Measurements from ENCODE around the gene PSMA5.

DNA sequence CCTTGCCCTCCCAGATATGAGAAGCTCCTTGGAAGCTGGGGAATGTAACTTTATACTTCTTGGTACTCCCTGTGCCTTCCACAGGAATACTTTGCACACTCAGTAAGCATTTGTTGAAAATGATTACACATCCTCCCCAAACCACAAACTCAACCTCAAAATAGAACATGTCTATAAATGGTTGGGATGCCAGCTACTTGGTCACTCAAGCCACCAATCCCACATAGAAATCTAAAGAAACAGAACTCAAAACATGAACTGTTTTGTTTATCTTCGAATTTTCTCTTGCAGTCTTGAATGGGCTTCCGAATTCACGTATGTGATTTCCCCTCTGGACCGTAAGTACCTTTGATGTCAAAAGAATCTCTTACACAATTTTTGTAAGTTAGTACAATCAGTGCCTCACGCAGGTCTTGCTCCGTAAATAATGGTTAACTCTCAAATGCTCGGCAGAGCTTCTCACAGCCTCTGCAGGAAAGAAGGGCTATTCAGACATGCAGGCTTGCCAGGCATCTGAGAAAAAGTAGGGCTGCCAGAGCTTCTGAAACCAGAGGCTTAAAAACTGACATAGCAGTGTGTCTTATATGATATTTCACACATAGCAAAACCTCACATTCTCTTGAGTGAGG lies 55.4 kb downstream of the PSMA5 start:
- TF ChIP-seq GATA3 (IDR thresholded peaks at IDR 0.05; ENCODE audit: low read depth, low read length) (no peak), GATA2 (IDR thresholded peaks at IDR 0.05; ENCODE audit: low read depth, low read length) (no peak)

Measured in SH-SY5Y (cell line).